ENCODE results near the gene WDR74. TPM values are rescaled to one million over a fixed set of nuclear protein-coding genes. Genes with fewer than 3 reads are reported as not detected.
"Not testable (repeated sequence)": the region's sequence is repeated elsewhere in the genome, so short reads cannot be mapped to it uniquely, and the experiment has no call there.

Gene WDR74
- total RNA-seq, 4 donors from 2014 or later, result 32.3 to 138 (median 40.8) TPM

- ATAC-seq (ENCODE audit: low FRiP score), result no peak
- TF ChIP-seq, protein P1, sequence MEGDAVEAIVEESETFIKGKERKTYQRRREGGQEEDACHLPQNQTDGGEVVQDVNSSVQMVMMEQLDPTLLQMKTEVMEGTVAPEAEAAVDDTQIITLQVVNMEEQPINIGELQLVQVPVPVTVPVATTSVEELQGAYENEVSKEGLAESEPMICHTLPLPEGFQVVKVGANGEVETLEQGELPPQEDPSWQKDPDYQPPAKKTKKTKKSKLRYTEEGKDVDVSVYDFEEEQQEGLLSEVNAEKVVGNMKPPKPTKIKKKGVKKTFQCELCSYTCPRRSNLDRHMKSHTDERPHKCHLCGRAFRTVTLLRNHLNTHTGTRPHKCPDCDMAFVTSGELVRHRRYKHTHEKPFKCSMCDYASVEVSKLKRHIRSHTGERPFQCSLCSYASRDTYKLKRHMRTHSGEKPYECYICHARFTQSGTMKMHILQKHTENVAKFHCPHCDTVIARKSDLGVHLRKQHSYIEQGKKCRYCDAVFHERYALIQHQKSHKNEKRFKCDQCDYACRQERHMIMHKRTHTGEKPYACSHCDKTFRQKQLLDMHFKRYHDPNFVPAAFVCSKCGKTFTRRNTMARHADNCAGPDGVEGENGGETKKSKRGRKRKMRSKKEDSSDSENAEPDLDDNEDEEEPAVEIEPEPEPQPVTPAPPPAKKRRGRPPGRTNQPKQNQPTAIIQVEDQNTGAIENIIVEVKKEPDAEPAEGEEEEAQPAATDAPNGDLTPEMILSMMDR (IDR thresholded peaks at IDR 0.05), result no peak
- no peak for DNase-seq (ENCODE audit: low spot score)
These were observed 36.5 kb upstream of the WDR74 start for GRCh38 chr11:62875698-62876478.

DNA sequence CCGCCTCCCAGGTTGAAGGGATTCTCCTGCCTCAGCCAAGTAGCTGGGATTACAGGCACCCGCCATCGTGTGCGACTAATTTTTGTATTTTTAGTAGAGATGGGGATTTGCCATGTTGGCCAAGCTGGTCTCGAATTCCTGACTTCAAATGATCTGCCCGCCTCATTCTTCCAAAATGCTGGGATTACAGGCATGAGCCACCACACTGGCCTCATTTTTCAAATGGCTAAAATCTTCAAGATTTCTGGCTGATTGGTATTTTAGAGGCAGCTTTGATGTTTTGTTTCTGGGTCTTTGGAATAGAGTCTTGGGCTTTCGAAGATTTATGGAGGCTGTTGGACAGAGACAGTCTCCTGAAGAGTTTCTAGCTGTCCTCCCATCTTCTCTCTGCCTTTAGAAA is 35.5 kb upstream of the WDR74 start:
- DNase-seq (ENCODE audit: low spot score) (no peak), ATAC-seq (ENCODE audit: low FRiP score) (no peak)
- TF ChIP-seq, protein P1 (IDR thresholded peaks at IDR 0.05), result no peak

- ATAC-seq (ENCODE audit: low FRiP score) (no peak), DNase-seq (ENCODE audit: low spot score) (no peak)
- TF ChIP-seq, protein P1 (IDR thresholded peaks at IDR 0.05), result no peak
These were observed 26.2 kb upstream of the WDR74 start for GRCh38 chr11:62865635-62866034.

DNA sequence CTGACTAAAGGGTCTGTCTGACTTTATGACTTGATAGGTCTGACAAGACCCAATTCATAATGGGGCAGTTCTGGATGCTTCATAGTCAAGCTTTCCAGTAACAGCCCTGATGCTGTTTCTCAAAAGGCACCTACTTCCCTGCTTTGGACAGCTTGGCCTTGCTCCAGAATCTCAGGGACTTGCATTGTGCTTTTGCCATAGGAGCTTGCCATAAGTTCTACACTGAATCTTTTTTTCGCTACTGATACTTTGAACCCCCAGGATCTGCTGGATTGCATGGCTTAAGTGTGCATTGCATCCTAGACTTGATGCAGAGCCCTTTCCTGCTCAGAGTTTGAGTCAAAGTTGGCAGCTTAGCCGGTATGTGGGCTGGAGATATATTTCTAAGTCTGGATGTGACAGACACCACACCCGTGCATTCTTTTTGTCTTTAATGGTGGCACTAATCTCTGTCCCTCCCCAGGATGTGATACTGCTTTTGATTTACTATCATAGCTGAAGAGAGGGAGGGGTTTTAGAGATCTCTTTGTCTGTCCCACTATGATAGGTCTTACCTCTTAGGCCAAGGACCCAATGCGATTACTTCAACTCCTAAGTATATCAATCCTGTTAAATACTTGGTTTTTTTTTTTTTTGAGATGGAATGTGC is 24.4 kb upstream of the WDR74 start:
- DNase-seq (ENCODE audit: low spot score), result no peak
- peak; percentile 26 for ATAC-seq (ENCODE audit: low FRiP score)
- TF ChIP-seq, protein P1 (IDR thresholded peaks at IDR 0.05), result no peak

DNA sequence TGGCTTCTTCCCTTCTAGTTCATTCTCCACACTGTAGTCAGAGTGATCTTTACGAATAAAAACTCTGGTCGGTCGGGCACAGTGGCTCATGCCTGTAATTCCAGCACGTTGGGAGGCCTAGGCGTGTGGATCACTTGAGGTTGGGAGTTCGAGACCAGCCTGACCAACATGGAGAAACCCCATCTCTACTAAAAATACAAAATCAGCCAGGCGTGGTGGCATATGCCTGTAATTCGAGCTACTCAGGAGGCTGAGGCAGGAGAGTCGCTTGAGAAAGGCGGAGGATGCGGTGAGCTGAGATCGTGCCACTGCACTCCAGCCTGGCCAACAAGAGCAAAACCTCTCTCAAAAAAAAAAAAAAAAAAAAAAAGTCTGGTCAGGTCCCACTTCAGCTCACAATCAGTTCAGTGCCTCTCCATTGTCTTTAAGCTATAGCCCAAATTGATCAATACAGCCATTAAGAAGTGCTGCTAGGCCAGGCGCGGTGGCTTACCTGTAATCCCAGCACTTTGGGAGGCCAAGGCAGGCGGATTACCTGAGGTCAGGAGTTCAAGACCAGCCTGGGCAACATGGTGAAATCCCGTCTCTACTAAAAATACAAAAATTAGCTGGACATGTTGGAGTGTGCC is 22.3 kb upstream of the WDR74 start:
- ATAC-seq (ENCODE audit: low FRiP score); DNase-seq (ENCODE audit: low spot score): not testable (repeated sequence)

DNA sequence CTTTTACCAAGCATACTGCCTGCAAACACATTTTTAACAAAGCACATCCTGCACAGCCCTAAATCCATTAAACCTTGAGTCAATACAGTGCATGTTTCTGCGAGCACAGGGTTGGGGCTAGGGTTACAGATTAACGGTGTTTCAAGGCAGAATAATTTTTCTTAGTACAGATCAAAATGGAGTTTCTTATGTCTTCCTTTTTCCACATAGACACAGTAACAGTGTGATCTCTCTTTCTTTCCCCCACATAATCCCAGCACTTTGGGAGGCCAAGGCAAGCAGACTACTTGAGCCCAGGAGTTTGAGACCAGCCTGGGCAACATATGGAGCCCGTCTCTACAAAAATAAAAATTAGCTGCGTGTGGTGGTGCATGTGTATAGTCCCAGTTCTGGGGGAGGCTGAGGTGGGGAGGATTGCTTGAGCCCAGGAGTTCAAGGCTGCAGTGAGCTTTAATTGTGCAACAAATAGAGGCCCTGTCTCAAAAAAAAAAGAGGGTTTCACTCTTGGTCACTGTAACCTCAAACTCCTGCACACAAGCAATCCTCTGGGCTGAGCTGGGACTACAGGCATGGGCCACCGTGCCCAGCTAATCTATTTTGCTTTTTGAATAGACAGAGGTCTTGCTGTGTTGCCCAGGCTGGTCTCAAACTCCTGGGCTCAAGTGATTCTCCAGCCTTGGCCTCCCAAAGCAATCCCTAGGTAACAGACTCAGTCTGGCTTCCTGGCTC is 21.6 kb upstream of the WDR74 start:
- DNase-seq (ENCODE audit: low spot score) (no peak), ATAC-seq (ENCODE audit: low FRiP score) (no peak)
- TF ChIP-seq, protein P1 (IDR thresholded peaks at IDR 0.05), result no peak

DNA sequence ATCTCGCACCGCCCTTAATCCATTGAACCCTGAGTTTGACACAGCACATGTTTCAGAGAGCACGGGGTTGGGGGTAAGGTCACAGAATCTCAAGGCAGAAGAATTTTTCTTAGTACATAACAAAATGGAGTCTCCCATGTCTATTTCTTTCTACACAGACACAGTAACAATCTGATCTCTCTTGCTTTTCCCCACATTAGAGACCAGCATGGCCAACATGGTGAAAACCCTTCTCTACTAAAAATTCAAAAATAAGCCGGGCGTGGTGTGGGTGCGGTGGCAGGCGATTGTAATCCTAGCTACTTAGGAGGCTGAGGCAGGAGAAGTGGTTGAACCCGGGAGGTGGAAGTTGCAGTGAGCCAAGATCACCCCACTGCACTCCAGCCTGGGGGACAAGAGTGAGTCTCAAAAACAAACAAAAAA is 19.9 kb upstream of the WDR74 start:
- ATAC-seq (ENCODE audit: low FRiP score); DNase-seq (ENCODE audit: low spot score): not testable (repeated sequence)

Data from omental fat pad (tissue), 4 donors.